PC-9 (cell line): Measurements from ENCODE around the gene VAV2.

Experiments used
- EZH2 ChIP-seq: fragments of 200-600 bp; sonication (generic); IDR thresholded peaks from 2 replicates; pipeline ENCODE4 v1.8.0; 2017; ENCODE audit warnings: antibody characterized with exemption, low read depth
- TF ChIP-seq, protein P1 (sequence below): fragments of 200-600 bp; sonication (generic); conservative IDR thresholded peaks from 2 replicates; pipeline ENCODE4 v1.6.1; 2017; ENCODE audit warnings: mixed run types, antibody characterized with exemption, mild to moderate bottlenecking, moderate library complexity

DNA sequence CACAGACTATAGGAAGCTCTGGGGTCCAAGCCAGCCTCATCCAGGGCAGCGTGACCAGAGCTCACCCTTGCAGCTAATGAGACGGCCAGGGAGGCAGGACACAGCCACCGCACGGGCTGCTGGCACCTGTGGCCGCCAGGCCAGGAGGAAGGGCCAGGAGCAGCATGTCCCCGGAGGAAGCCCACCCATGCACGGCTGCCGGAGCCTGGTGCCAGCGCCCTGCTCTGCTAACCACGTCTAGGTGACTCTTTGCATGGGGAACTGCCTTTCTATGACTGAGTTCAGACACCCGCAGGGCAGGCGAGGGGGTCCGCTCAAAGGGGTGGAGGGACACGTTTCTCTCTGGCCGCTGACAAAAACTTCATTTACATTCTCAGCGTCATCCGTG is 185.5 kb downstream of the VAV2 start:
- TF ChIP-seq, protein P1, sequence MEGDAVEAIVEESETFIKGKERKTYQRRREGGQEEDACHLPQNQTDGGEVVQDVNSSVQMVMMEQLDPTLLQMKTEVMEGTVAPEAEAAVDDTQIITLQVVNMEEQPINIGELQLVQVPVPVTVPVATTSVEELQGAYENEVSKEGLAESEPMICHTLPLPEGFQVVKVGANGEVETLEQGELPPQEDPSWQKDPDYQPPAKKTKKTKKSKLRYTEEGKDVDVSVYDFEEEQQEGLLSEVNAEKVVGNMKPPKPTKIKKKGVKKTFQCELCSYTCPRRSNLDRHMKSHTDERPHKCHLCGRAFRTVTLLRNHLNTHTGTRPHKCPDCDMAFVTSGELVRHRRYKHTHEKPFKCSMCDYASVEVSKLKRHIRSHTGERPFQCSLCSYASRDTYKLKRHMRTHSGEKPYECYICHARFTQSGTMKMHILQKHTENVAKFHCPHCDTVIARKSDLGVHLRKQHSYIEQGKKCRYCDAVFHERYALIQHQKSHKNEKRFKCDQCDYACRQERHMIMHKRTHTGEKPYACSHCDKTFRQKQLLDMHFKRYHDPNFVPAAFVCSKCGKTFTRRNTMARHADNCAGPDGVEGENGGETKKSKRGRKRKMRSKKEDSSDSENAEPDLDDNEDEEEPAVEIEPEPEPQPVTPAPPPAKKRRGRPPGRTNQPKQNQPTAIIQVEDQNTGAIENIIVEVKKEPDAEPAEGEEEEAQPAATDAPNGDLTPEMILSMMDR, result no peak
- TF ChIP-seq EZH2, result no peak
